Astrocyte of the cerebellum (primary cell): Measurements from ENCODE around the gene WIZ.

Experiments used
- DNase-seq: peaks from one replicate; pipeline ENCODE4 v3.0.0-alpha.2; 2011; ENCODE audit warnings: low read depth
- H3K4me3 ChIP-seq: 2 replicates; pipeline ENCODE4 v1.5.1; 2011; ENCODE audit warnings: mild to moderate bottlenecking, low read depth, low read length, moderate library complexity
- CTCF ChIP-seq: IDR thresholded peaks from 2 replicates; pipeline ENCODE4 v1.5.1; 2012; ENCODE audit warnings: low read length, low read depth, moderate library complexity, mild to moderate bottlenecking; ENCODE audit errors: missing control alignments
- in situ Hi-C: cut with HindIII; loops from 2 replicates; pipeline ENCODE4 v1.10.0; 2017; ENCODE audit warnings: low sequenced_read_pairs

WIZ gene

GRCh38 chr19:15371786-15372380 lies 77.9 kb downstream of the WIZ start:
- in situ Hi-C loops = no loop called here
- TF ChIP-seq CTCF = no peak
- DNase-seq = no peak
- H3K4me3 ChIP-seq = no peak overlapping the region

GRCh38 chr19:15371119-15371518 lies 78.6 kb downstream of the WIZ start:
- in situ Hi-C loops = no loop called here
- no peak for TF ChIP-seq CTCF
- DNase-seq = no peak
- H3K4me3 ChIP-seq = no peak overlapping the region
